Body of pancreas (tissue), 4 donors: ENCODE data around the gene RC3H2. TPM values are rescaled to one million over a fixed set of nuclear protein-coding genes. Genes with fewer than 3 reads are reported as not detected.

Source experiments
- ATAC-seq: fragments of 150-250 bp; one replicate; pipeline ENCODE4 v1.9.1; 2016
- DNase-seq, 4 donors: peaks; one replicate each; pipeline ENCODE4 v3.0.0-alpha.2; 2019
- H3K27ac ChIP-seq, 4 donors: fragments of 200-600 bp; sonication (generic); 1 replicate in 3 of 4; 2 replicates in 1 of 4; pipeline versions ENCODE4 v1.5.1 to v1.6.1; 2016 to 2019; ENCODE audit warnings: mild to moderate bottlenecking in 1 of 4, mixed read lengths in 1 of 4, moderate library complexity in 1 of 4
- H3K27me3 ChIP-seq, 2 donors: fragments of 200-600 bp; sonication (generic); one replicate each; pipeline ENCODE4 v1.6.0; 2016; ENCODE audit warnings: mild to moderate bottlenecking in 1 of 2
- H3K36me3 ChIP-seq, 2 donors: fragments of 200-600 bp; sonication (generic); replicated peaks in 1 of 2; 2 replicates each; pipeline ENCODE4 v1.5.1; 2016; ENCODE audit warnings: low read depth in 2 of 2; ENCODE audit not compliant: insufficient read depth in 1 of 2
- H3K4me1 ChIP-seq: fragments of 200-600 bp; sonication (generic); one replicate; pipeline ENCODE4 v1.6.0; 2016
- H3K4me3 ChIP-seq, 2 donors: fragments of 200-600 bp; sonication (generic); 1 replicate in 1 of 2; 2 replicates in 1 of 2; pipeline ENCODE4 v1.5.1; 2016 to 2019
- H3K9me3 ChIP-seq, 3 donors: fragments of 200-600 bp; sonication (generic); 1 replicate in 2 of 3; 2 replicates in 1 of 3; pipeline ENCODE4 v1.5.1; 2016
- CTCF ChIP-seq, 7 experiments: fragments of 450-650 bp in 4 of 7; fragments of 200-600 bp in 3 of 7; sonication (generic) in 3 of 7; IDR thresholded peaks; one replicate each; pipeline ENCODE4 v1.5.1; 2016 to 2019; ENCODE audit warnings: antibody characterized with exemption in 7 of 7
- POLR2A ChIP-seq, 3 donors: fragments of 450-650 bp; IDR thresholded peaks; one replicate each; pipeline ENCODE4 v1.6.1; 2016; ENCODE audit warnings: antibody characterized with exemption in 3 of 3, mild to moderate bottlenecking in 2 of 3
- WGBS, 2 donors: methylation state at CpG; one replicate each; pipeline ENCODE4 v1.1.5; 2017; 5-methylcytosine and 5-hydroxymethylcytosine counted together
- intact Hi-C: fragments of 100-400 bp; cut with DNase I; formaldehyde crosslinking; loops from one replicate; pipeline ENCODE4 v1.15.1; 2023
- total RNA-seq, 2 donors: library from RNA; depleted of rRNA; stranded (reverse); fragments of >200 nt; gene quantifications; one replicate each; pipeline ENCODE4 v1.1.0, GENCODE V29; 2016

RC3H2 gene
- total RNA-seq, 2 donors from 2014 or later = 19.2 to 24.7 TPM

- Histone ChIP-seq H3K4me3 (no peak overlapping the region), H3K4me1 (peaks cover 5% of the 10 kb centered on the region), H3K36me3 (peaks cover 0 to 13% of the 10 kb centered on the region in 2 donors), H3K27me3 (no peaks in the 10 kb centered on the region), H3K27ac (no peak overlapping the region), H3K9me3 (no peaks in the 10 kb centered on the region)
- intact Hi-C loops = loop anchor here (10.0 kb wide), 1 partner anchor 465 kb away; no protein-coding TSS in a partner anchor
- WGBS, 2 donors = 71 to 72% methylated on average over 7 to 9 of the region's 9 CpGs
- ATAC-seq (no peak), DNase-seq (no peak)
- no peak for TF ChIP-seq CTCF (IDR thresholded peaks at IDR 0.05)
Observed at GRCh38 chr9:122819791-122820489, 85.2 kb downstream of the RC3H2 start.

- 63 to 71% methylated on average over 3 of the region's 3 CpGs for WGBS, 2 donors
- TF ChIP-seq POLR2A (IDR thresholded peaks at IDR 0.05) (no peak), CTCF (IDR thresholded peaks at IDR 0.05) (no peak)
- DNase-seq = no peak
- no peak overlapping the region for H3K4me3 ChIP-seq
- H3K27ac ChIP-seq = no peak overlapping the region
- H3K36me3 ChIP-seq = peaks cover 0 to 13% of the 10 kb centered on the region in 2 donors
- no peaks in the 10 kb centered on the region for H3K27me3 ChIP-seq
- no peak for ATAC-seq
- H3K4me1 ChIP-seq = peaks cover 5% of the 10 kb centered on the region
- intact Hi-C loops = loop anchor here (10.0 kb wide), 1 partner anchor 465 kb away; no protein-coding TSS in a partner anchor
- H3K9me3 ChIP-seq = no peaks in the 10 kb centered on the region
Observed at GRCh38 chr9:122819326-122819725, 85.8 kb downstream of the RC3H2 start.

GRCh38 chr9:122816163-122816867 is 88.8 kb downstream of the RC3H2 start:
- H3K4me3 ChIP-seq = no peak overlapping the region
- intact Hi-C loops = loop anchor here (10.0 kb wide), 1 partner anchor 462 kb away; no protein-coding TSS in a partner anchor
- TF ChIP-seq CTCF (IDR thresholded peaks at IDR 0.05) (no peak), POLR2A (IDR thresholded peaks at IDR 0.05) (no peak)
- WGBS, 2 donors = 66 to 87% methylated on average over 16 to 17 of the region's 17 CpGs
- H3K27me3 ChIP-seq = no peaks in the 10 kb centered on the region
- no peak overlapping the region for H3K27ac ChIP-seq
- DNase-seq (peak in 3 of 4 donors; percentile 13 to 28 (median 21)), ATAC-seq (no peak)
- peaks cover 5% of the 10 kb centered on the region for H3K4me1 ChIP-seq
- peaks cover 0 to 2% of the 10 kb centered on the region in 2 donors for H3K36me3 ChIP-seq
- no peaks in the 10 kb centered on the region for H3K9me3 ChIP-seq

- H3K36me3 ChIP-seq = peaks cover 0 to 2% of the 10 kb centered on the region in 2 donors
- no peaks in the 10 kb centered on the region for H3K27me3 ChIP-seq
- no peak for TF ChIP-seq POLR2A (IDR thresholded peaks at IDR 0.05)
- no peak for TF ChIP-seq CTCF (IDR thresholded peaks at IDR 0.05)
- no peaks in the 10 kb centered on the region for H3K9me3 ChIP-seq
- H3K4me3 ChIP-seq = no peak overlapping the region
- H3K27ac ChIP-seq = no peak overlapping the region
- intact Hi-C loops = loop anchor here (10.0 kb wide), 1 partner anchor 461 kb away; no protein-coding TSS in a partner anchor
- no peak for ATAC-seq
- peaks cover 5% of the 10 kb centered on the region for H3K4me1 ChIP-seq
- no peak for DNase-seq
Observed at GRCh38 chr9:122815544-122815943, 89.6 kb downstream of the RC3H2 start.
